ENCODE data around the gene GALR3.

GRCh38 chr22:37850801-37851200, 27.6 kb downstream of the GALR3 start:
- no peak for TF ChIP-seq CTCF (IDR thresholded peaks at IDR 0.05)
- TF ChIP-seq POLR2A (IDR thresholded peaks at IDR 0.05) = no peak
